ENCODE results near the gene DNM2.

DNA sequence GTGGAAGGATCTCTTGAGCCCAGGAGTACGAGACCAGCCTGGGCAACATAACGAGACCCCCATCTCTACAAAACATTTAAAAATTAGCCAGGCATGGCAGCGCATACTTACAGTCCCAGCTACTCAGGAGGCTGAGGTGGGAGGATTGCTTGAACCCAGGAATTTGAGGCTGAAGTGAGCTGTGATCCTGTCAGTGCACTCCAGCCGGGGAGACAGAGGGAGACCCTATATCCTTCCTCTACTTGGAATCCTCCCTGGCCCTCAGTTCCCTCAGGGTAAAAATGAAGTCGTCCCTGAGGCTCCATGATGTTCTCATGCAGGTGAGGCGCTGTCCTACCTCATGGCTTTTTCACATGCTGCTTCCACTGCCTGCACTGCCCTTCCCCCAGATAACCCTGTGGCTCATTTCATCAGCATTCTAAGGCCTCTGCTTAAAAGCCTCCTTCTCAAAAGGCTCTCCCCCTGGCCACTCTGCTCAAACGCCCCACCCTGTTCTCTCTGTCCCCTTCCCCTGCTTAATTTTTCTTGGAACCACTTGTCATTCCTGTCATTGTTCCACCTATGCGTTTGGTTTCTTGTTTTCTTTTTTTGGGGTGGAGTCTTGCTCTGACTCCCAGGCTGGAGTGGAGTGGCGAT, 19.2 kb downstream of the DNM2 start:
- TF ChIP-seq POLR2AphosphoS5 (IDR thresholded peaks at IDR 0.05; ENCODE audit: borderline replicate concordance, low read depth, low read length) (no peak), EZH2 (IDR thresholded peaks at IDR 0.05) (no peak), FOXP2 (optimal IDR thresholded peaks at IDR 0.05; ENCODE audit: control extremely low read depth, extremely low read length, insufficient read depth) (no peak)
